IMR-90 (cell line): ENCODE measurements around the gene PLCB3. TPM values are rescaled to one million over a fixed set of nuclear protein-coding genes. Genes with fewer than 3 reads are reported as not detected.
"Not testable (repeated sequence)": the region's sequence is repeated elsewhere in the genome, so short reads cannot be mapped to it uniquely, and the experiment has no call there.

Experiments
- ATAC-seq: fragments of 200-7000 bp; cut with Tn5 transposase; 2 replicates; pipeline ENCODE4 v1.9.1; 2020; ENCODE audit warnings: low read depth, mild to moderate bottlenecking, moderate library complexity
- BruUV-seq: library from RNA; stranded (reverse); fragments of 400-500 nt; replicated peaks from 2 replicates; lab custom pipeline; 2021; lab: Mats Ljungman, UMichigan
- CTCF ChIA-PET: fragments of 300-600 bp; formaldehyde crosslinking; extraction: SDS; loops from one replicate; lab custom pipeline; 2021; ENCODE audit warnings: antibody characterized with exemption; lab: Yijun Ruan, JAX
- POLR2A ChIA-PET: fragments of 300-600 bp; sonication (Branson Sonifier 250); formaldehyde crosslinking; loops from one replicate; lab custom pipeline; 2022; ENCODE audit warnings: antibody characterized with exemption; ENCODE audit not compliant: unreplicated experiment; lab: Charles Lee
- DNase-seq: peaks from one replicate; pipeline ENCODE4 v3.0.0; 2013
- H2AFZ ChIP-seq: replicated peaks from 2 replicates; pipeline ENCODE3; 2013; ENCODE audit warnings: low read length, mild to moderate bottlenecking; ENCODE audit not compliant: poor library complexity
- H2AK5ac ChIP-seq: 2 replicates; pipeline ENCODE4 v1.6.1; 2013; ENCODE audit warnings: low read depth, low read length, inconsistent platforms
- H2AK9ac ChIP-seq: replicated peaks from 2 replicates; pipeline ENCODE3; 2013; ENCODE audit warnings: mild to moderate bottlenecking, low read depth, low read length, moderate library complexity; ENCODE audit not compliant: poor library complexity
- H2BK120ac ChIP-seq: 2 replicates; pipeline ENCODE4 v1.6.1; 2013; ENCODE audit warnings: low read depth, low read length, inconsistent platforms
- H2BK15ac ChIP-seq: 3 replicates; pipeline ENCODE4 v1.6.1; 2013; ENCODE audit warnings: low read depth, low read length, inconsistent platforms
- H2BK20ac ChIP-seq: 2 replicates; pipeline ENCODE4 v1.6.1; 2013; ENCODE audit warnings: low read depth, mild to moderate bottlenecking, inconsistent platforms, low read length, moderate library complexity
- H2BK5ac ChIP-seq: 2 replicates; pipeline ENCODE4 v1.6.1; 2013; ENCODE audit warnings: mild to moderate bottlenecking, low read depth, low read length, inconsistent platforms; ENCODE audit not compliant: poor library complexity, severe bottlenecking
- H3K14ac ChIP-seq: replicated peaks from 2 replicates; pipeline ENCODE4 v1.6.1; 2013; ENCODE audit warnings: low read depth, low read length, inconsistent platforms
- H3K18ac ChIP-seq: 2 replicates; pipeline ENCODE4 v1.6.1; 2013; ENCODE audit warnings: low read depth, low read length, control low read depth
- H3K23ac ChIP-seq: 2 replicates; pipeline ENCODE4 v1.6.1; 2013; ENCODE audit warnings: low read depth, low read length, inconsistent platforms
- H3K27ac ChIP-seq: 2 replicates; pipeline ENCODE4 v1.5.1; 2013; ENCODE audit warnings: mild to moderate bottlenecking, control low read depth, low read length; ENCODE audit not compliant: insufficient read depth
- H3K27me3 ChIP-seq: 2 replicates; pipeline ENCODE4 v1.6.1; 2013; ENCODE audit warnings: low read length; ENCODE audit not compliant: control insufficient read depth, insufficient read depth
- H3K36me3 ChIP-seq: 2 replicates; pipeline ENCODE4 v1.6.1; 2013; ENCODE audit warnings: low read length, mixed read lengths; ENCODE audit not compliant: control insufficient read depth, insufficient read depth
- H3K4ac ChIP-seq: 2 replicates; pipeline ENCODE4 v1.6.1; 2013; ENCODE audit warnings: low read depth, low read length, inconsistent platforms
- H3K4me1 ChIP-seq: 2 replicates; pipeline ENCODE4 v1.6.1; 2013; ENCODE audit warnings: low read length, mixed read lengths; ENCODE audit not compliant: control insufficient read depth, insufficient read depth
- H3K4me2 ChIP-seq: 2 replicates; pipeline ENCODE4 v1.6.1; 2013; ENCODE audit warnings: low read depth, mild to moderate bottlenecking, control low read depth, low read length, moderate library complexity
- H3K4me3 ChIP-seq: 2 replicates; pipeline ENCODE4 v1.5.1; 2013; ENCODE audit warnings: low read depth, mild to moderate bottlenecking, control low read depth, low read length, moderate library complexity; ENCODE audit not compliant: insufficient read depth
- H3K56ac ChIP-seq: 2 replicates; pipeline ENCODE4 v1.6.1; 2013; ENCODE audit warnings: low read length, inconsistent platforms; ENCODE audit not compliant: insufficient read depth; ENCODE audit errors: extremely low read depth
- H3K79me1 ChIP-seq, 2 experiments: 2 replicates each; pipeline ENCODE4 v1.6.1; 2013; ENCODE audit warnings: low read length in 2 of 2, inconsistent platforms in 1 of 2, low read depth in 1 of 2
- H3K9ac ChIP-seq: 2 replicates; pipeline ENCODE4 v1.6.1; 2013; ENCODE audit warnings: low read depth, low read length, control low read depth
- H3K9me1 ChIP-seq: 2 replicates; pipeline ENCODE4 v1.6.1; 2013; ENCODE audit warnings: low read length, inconsistent platforms; ENCODE audit not compliant: insufficient read depth
- H3K9me3 ChIP-seq: 2 replicates; pipeline ENCODE4 v1.6.1; 2013; ENCODE audit warnings: low read length; ENCODE audit not compliant: control insufficient read depth, insufficient read depth
- H4K20me1 ChIP-seq: 2 replicates; pipeline ENCODE4 v1.6.1; 2013; ENCODE audit warnings: low read length, inconsistent platforms; ENCODE audit not compliant: insufficient read depth
- H4K5ac ChIP-seq: 2 replicates; pipeline ENCODE4 v1.6.1; 2013; ENCODE audit warnings: mild to moderate bottlenecking, low read depth, low read length, control low read depth
- H4K8ac ChIP-seq, 2 experiments: 2 replicates each; pipeline ENCODE4 v1.6.1; 2013; ENCODE audit warnings: low read depth in 2 of 2, low read length in 2 of 2, control low read depth in 1 of 2, inconsistent platforms in 1 of 2
- H4K91ac ChIP-seq: 2 replicates; pipeline ENCODE4 v1.6.1; 2013; ENCODE audit warnings: low read depth, low read length, inconsistent platforms; ENCODE audit not compliant: insufficient read depth
- RFX5 ChIP-seq: IDR thresholded peaks from 2 replicates; pipeline ENCODE4 v1.8.0; 2012; ENCODE audit warnings: low read depth, mild to moderate bottlenecking, low read length, moderate library complexity
- WGBS, 2 experiments: methylation state at CpG; one replicate each; pipeline versions ENCODE4 v1.1.5 to v1.1.7; 2013; ENCODE audit warnings: missing lambda C conversion rate in 2 of 2; ENCODE audit not compliant: insufficient read length in 1 of 2; ENCODE audit errors: extremely low coverage in 2 of 2; 5-methylcytosine and 5-hydroxymethylcytosine counted together
- dilution Hi-C: fragments of 300-500 bp; cut with HindIII; formaldehyde crosslinking; loops from one replicate; pipeline ENCODE4 v1.14.3; 2018; ENCODE audit warnings: low sequenced_read_pairs; ENCODE audit not compliant: unreplicated experiment
- in situ Hi-C: fragments of 300-500 bp; cut with MboI; formaldehyde crosslinking; loops from 3 replicates; pipeline ENCODE4 v1.14.3; 2019; ENCODE audit warnings: low sequenced_read_pairs, inconsistent platforms, mixed read lengths
- intact Hi-C: fragments of 100-400 bp; cut with micrococcal nuclease; formaldehyde crosslinking; loops from 2 replicates; pipeline ENCODE4 v1.10.0; 2022
- polyA plus RNA-seq, 3 experiments: library from polyadenylated mRNA; depleted of rRNA; stranded (reverse); fragments of >200 nt; gene quantifications; 2 replicates each; pipeline ENCODE4 v1.2.3, GENCODE V29; 2012; ENCODE audit warnings: low replicate concordance in 1 of 3
- total RNA-seq: library from RNA; depleted of rRNA; stranded (reverse); fragments of >200 nt; gene quantifications from 2 replicates; pipeline ENCODE4 v1.2.3, GENCODE V29; 2012

PLCB3 gene
- total and polyA plus RNA-seq, 2 of the 4 experiments (the other 2 are of a cell fraction), result 23.9 to 24.9 TPM

DNA sequence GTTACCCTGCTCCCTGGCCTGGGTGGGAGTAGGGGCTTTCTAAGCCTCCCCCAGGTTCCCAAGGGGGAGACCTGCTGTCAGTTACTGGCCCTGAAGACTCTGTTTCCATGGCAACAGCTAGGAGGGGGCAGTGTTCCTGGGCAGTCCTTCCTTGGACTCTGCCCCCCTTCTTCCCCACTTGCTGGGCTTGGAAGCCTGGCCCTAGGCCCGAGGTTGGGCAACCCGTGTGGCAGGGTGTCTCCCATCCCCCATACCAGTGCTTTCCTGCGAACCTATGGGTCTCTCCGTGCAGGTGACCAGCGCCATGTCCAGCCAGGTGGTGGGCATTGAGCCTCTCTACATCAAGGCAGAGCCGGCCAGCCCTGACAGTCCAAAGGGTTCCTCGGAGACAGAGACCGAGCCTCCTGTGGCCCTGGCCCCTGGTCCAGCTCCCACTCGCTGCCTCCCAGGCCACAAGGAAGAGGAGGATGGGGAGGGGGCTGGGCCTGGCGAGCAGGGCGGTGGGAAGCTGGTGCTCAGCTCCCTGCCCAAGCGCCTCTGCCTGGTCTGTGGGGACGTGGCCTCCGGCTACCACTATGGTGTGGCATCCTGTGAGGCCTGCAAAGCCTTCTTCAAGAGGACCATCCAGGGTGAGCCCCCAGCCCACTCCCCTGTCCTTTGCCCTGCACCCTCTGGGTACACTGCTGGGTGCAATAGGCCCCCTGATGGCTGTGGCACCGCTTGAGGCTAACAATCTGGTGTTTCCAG, 55.7 kb downstream of the PLCB3 start (continued):
- TF ChIP-seq RFX5, result no peak

DNA sequence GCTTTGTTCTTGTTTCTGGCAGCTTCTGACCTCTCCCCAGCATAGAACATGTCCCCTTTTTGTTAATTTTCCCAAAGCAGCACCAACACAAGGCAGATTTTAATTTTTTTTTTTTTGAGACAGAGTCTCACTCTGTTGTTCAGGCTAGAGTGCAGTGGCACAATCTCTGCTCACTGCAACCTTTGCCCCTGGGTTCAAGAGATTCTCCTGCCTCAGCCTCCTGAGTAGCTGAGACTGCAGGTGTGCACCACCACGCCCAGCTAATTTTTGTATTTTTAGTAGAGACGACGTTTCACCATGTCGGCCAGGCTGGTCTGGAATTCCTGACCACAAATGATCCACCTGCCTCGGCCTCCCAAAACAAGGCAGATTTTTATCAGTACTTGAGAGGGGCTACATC, 56.5 kb downstream of the PLCB3 start:
- H2BK5ac ChIP-seq, H3K4me2 ChIP-seq, H4K8ac ChIP-seq, H4K5ac ChIP-seq, H3K23ac ChIP-seq, H2BK15ac ChIP-seq, H2AFZ ChIP-seq, H3K27me3 ChIP-seq, H3K9me3 ChIP-seq, H3K14ac ChIP-seq, H2AK5ac ChIP-seq, H3K36me3 ChIP-seq, H2BK120ac ChIP-seq, H3K4me3 ChIP-seq, H2BK20ac ChIP-seq, H3K9me1 ChIP-seq, H3K4me1 ChIP-seq, H4K20me1 ChIP-seq, DNase-seq, H3K18ac ChIP-seq, in situ Hi-C loops, dilution Hi-C loops, H2AK9ac ChIP-seq, H3K9ac ChIP-seq, H3K27ac ChIP-seq, H3K4ac ChIP-seq, H3K56ac ChIP-seq, CTCF ChIA-PET, ATAC-seq, BruUV-seq, H4K91ac ChIP-seq: not testable (repeated sequence)
- POLR2A ChIA-PET, result interaction anchor here (0.6 kb wide), 1 partner anchor 39 kb away, joined by 5 read pairs; no protein-coding TSS in a partner anchor
- H3K79me1 ChIP-seq, result peaks cover 19 to 34% of the 10 kb centered on the region in 2 experiments
- intact Hi-C loops, result loop anchor here (10.0 kb wide), 1 partner anchor 303 kb away; no protein-coding TSS in a partner anchor
- 93% methylated on average over 3 of the region's 5 CpGs; no CpG with 5 or more reads in 1 of the 2 experiments for WGBS, 2 experiments
